ENCODE measurements around the gene DNAH1. TPM values are rescaled to one million over a fixed set of nuclear protein-coding genes. Genes with fewer than 3 reads are reported as not detected.

The DNAH1 gene
- total RNA-seq, 1 donor from 2014 or later, result 2.2 TPM

- Histone ChIP-seq H3K4me1 (peaks cover 13% of the 10 kb centered on the region), H3K27me3 (ENCODE audit: low read depth) (no peaks in the 10 kb centered on the region), H3K4me3 (no peak overlapping the region), H3K27ac (replicated peaks) (no peak overlapping the region), H3K9me3 (replicated peaks) (no peaks in the 10 kb centered on the region), H3K36me3 (peaks cover 34% of the 10 kb centered on the region)
- TF ChIP-seq CTCF (IDR thresholded peaks at IDR 0.05; ENCODE audit: borderline replicate concordance), result no peak
- DNase-seq, result peak; percentile 6
- intact Hi-C loops (cut with micrococcal nuclease), result no loop called here
Observed at GRCh38 chr3:52396907-52397591, 80.9 kb downstream of the DNAH1 start.

- H3K36me3 ChIP-seq, result peaks cover 35% of the 10 kb centered on the region
- H3K4me3 ChIP-seq, result no peak overlapping the region
- H3K9me3 ChIP-seq (replicated peaks), result no peaks in the 10 kb centered on the region
- peak; percentile 11 for DNase-seq
- H3K27ac ChIP-seq (replicated peaks), result no peak overlapping the region
- TF ChIP-seq CTCF (IDR thresholded peaks at IDR 0.05; ENCODE audit: borderline replicate concordance), result no peak
- intact Hi-C loops (cut with micrococcal nuclease), result no loop called here
- peaks cover 13% of the 10 kb centered on the region for H3K4me1 ChIP-seq
- no peaks in the 10 kb centered on the region for H3K27me3 ChIP-seq (ENCODE audit: low read depth)
Observed at GRCh38 chr3:52397676-52398399, 81.7 kb downstream of the DNAH1 start.

- Histone ChIP-seq H3K9me3 (replicated peaks) (no peaks in the 10 kb centered on the region), H3K4me1 (peaks cover 13% of the 10 kb centered on the region), H3K27ac (replicated peaks) (no peak overlapping the region), H3K27me3 (ENCODE audit: low read depth) (no peaks in the 10 kb centered on the region), H3K36me3 (peaks cover 35% of the 10 kb centered on the region), H3K4me3 (no peak overlapping the region)
- DNase-seq, result peak; percentile 9
- intact Hi-C loops (cut with micrococcal nuclease), result no loop called here
- TF ChIP-seq CTCF (IDR thresholded peaks at IDR 0.05; ENCODE audit: borderline replicate concordance), result no peak
Observed at GRCh38 chr3:52398670-52399081, 82.6 kb downstream of the DNAH1 start.

DNA sequence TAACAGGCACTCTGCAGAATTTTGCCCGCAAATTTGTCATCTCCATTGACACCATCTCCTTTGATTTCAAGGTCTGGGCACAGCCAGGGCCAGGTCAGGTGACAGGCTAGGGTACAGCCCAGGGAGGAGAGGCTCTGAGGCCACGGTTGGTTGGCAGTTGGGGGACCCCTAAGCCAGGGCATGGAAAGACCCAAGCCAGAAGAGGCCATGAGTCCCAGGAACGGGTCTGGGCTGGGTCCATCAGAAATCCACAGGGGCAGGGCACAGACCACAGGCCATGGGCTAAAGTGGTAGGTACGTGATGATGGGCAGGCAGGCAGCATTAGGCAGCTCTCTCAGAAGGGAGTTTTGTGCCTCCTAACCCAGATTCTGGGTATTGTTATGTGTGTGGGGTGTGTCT is 83.0 kb downstream of the DNAH1 start:
- intact Hi-C loops (cut with micrococcal nuclease), result no loop called here
- peak; percentile 2 for DNase-seq
- H3K4me1 ChIP-seq, result peaks cover 17% of the 10 kb centered on the region
- no peaks in the 10 kb centered on the region for H3K9me3 ChIP-seq (replicated peaks)
- peaks cover 35% of the 10 kb centered on the region for H3K36me3 ChIP-seq
- H3K4me3 ChIP-seq, result no peak overlapping the region
- H3K27me3 ChIP-seq (ENCODE audit: low read depth), result no peaks in the 10 kb centered on the region
- no peak for TF ChIP-seq CTCF (IDR thresholded peaks at IDR 0.05; ENCODE audit: borderline replicate concordance)
- H3K27ac ChIP-seq (replicated peaks), result no peak overlapping the region

DNA sequence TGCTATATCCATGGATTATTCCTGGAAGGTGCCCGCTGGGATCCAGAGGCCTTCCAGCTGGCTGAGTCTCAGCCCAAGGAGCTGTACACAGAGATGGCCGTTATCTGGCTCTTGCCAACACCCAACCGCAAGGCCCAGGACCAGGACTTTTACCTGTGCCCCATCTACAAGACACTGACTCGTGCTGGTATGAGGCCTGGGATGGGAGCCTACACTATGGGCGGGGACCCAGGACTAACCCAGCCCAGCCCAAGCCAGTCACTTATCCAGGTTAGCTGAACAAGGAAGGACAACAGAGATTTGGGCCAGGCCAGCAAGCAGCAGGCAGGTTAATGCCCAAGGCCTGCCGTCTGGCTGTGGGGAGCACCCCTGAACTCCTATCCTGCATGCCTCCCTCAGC is 83.5 kb downstream of the DNAH1 start:
- no peaks in the 10 kb centered on the region for H3K9me3 ChIP-seq (replicated peaks)
- no peak for TF ChIP-seq CTCF (IDR thresholded peaks at IDR 0.05; ENCODE audit: borderline replicate concordance)
- peak; percentile 7 for DNase-seq
- H3K36me3 ChIP-seq, result peaks cover 40% of the 10 kb centered on the region
- intact Hi-C loops (cut with micrococcal nuclease), result no loop called here
- no peak overlapping the region for H3K4me3 ChIP-seq
- H3K27me3 ChIP-seq (ENCODE audit: low read depth), result no peaks in the 10 kb centered on the region
- peaks cover 21% of the 10 kb centered on the region for H3K4me1 ChIP-seq
- peak overlapping the region; percentile 1 for H3K27ac ChIP-seq (replicated peaks)

All from left ventricle myocardium inferior (tissue), 1 donor.